Measurements from ENCODE around the gene ANKRD55. TPM values are rescaled to one million over a fixed set of nuclear protein-coding genes. Genes with fewer than 3 reads are reported as not detected.

Gene ANKRD55
- total RNA-seq, 1 experiment from 2014 or later, result not detected

GRCh38 chr5:56053363-56053762 lies 179.8 kb downstream of the ANKRD55 start:
- TF ChIP-seq, protein P1, sequence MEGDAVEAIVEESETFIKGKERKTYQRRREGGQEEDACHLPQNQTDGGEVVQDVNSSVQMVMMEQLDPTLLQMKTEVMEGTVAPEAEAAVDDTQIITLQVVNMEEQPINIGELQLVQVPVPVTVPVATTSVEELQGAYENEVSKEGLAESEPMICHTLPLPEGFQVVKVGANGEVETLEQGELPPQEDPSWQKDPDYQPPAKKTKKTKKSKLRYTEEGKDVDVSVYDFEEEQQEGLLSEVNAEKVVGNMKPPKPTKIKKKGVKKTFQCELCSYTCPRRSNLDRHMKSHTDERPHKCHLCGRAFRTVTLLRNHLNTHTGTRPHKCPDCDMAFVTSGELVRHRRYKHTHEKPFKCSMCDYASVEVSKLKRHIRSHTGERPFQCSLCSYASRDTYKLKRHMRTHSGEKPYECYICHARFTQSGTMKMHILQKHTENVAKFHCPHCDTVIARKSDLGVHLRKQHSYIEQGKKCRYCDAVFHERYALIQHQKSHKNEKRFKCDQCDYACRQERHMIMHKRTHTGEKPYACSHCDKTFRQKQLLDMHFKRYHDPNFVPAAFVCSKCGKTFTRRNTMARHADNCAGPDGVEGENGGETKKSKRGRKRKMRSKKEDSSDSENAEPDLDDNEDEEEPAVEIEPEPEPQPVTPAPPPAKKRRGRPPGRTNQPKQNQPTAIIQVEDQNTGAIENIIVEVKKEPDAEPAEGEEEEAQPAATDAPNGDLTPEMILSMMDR (IDR thresholded peaks at IDR 0.05; ENCODE audit: unreplicated experiment), result no peak
- Mint-ChIP-seq H3K9me3 (ENCODE audit: unreplicated experiment) (no peaks in the 10 kb centered on the region), H3K4me1 (ENCODE audit: insufficient read depth, unreplicated experiment) (peaks cover 16% of the 10 kb centered on the region), H3K27ac (ENCODE audit: low read depth, unreplicated experiment) (no peak overlapping the region), H3K27me3 (ENCODE audit: insufficient read depth, unreplicated experiment) (peaks cover 23% of the 10 kb centered on the region), H3K36me3 (ENCODE audit: insufficient read depth, unreplicated experiment) (no peaks in the 10 kb centered on the region), H3K4me3 (ENCODE audit: unreplicated experiment) (no peak overlapping the region)
- ChIA-PET CTCF (no interaction called here), POLR2A (no interaction called here)
- no peak for DNase-seq (ENCODE audit: unreplicated experiment)
- BruUV-seq (replicated peaks), result no TSS peak
- intact Hi-C loops (cut with micrococcal nuclease), result loop anchor here (10.0 kb wide), 1 partner anchor 59 kb away; the partner anchor contains the start of gene IL6ST

- BruUV-seq (replicated peaks), result no TSS peak
These were observed 180.4 kb downstream of the ANKRD55 start for GRCh38 chr5:56052735-56053134.

DNA sequence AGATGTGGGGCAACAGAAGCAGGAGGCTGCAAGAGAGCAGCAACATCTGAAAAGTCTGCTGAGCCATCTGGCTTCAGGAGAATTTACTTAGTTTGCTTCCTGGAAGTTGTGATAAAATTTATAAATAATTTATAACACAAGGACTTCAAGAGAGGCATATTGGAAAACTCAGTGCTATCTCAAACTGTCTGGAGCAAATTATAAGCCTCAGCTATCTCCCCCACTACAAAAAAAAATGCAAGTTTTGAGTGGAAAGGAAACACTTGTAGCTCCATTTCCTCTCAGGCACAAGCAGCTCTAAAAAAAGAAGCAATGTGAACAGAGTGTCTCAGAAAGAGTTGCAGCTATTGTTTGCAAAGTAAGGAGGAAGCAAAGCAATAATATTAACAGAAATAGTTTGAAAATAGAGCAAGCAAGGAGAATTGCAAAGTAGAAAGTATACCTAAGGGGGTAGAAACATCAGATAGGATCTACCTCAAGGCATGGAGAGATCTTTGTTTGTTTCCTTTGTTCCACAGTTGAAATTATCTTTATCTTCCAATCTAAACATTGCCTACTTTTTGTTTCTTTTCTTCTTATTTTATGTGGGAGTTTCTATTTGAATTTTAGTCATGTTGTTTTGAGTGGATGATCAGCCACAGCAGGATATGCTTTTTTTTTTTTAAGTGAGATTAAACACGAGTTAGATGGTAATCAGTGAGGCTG lies 182.4 kb downstream of the ANKRD55 start:
- peaks cover 10% of the 10 kb centered on the region for H3K4me1 Mint-ChIP-seq (ENCODE audit: insufficient read depth, unreplicated experiment)
- no peak overlapping the region for H3K27ac Mint-ChIP-seq (ENCODE audit: low read depth, unreplicated experiment)
- ChIA-PET CTCF (interaction anchor here (0.8 kb wide), 1 partner anchor 151 kb away, joined by 3 read pairs; no protein-coding TSS in a partner anchor), POLR2A (interaction anchor here (1.8 kb wide), 1 partner anchor 56 kb away, joined by 9 read pairs; the partner anchor contains the start of gene IL6ST)
- no peak overlapping the region for H3K4me3 Mint-ChIP-seq (ENCODE audit: unreplicated experiment)
- peaks cover 10% of the 10 kb centered on the region for H3K27me3 Mint-ChIP-seq (ENCODE audit: insufficient read depth, unreplicated experiment)
- H3K36me3 Mint-ChIP-seq (ENCODE audit: insufficient read depth, unreplicated experiment), result no peaks in the 10 kb centered on the region
- DNase-seq (ENCODE audit: unreplicated experiment), result no peak
- H3K9me3 Mint-ChIP-seq (ENCODE audit: unreplicated experiment), result peaks cover 7% of the 10 kb centered on the region
- TF ChIP-seq, protein P1 (IDR thresholded peaks at IDR 0.05; ENCODE audit: unreplicated experiment), result no peak
- intact Hi-C loops (cut with micrococcal nuclease), result loop anchor here (10.0 kb wide), 1 partner anchor 56 kb away; the partner anchor contains the start of gene IL6ST
- BruUV-seq (replicated peaks), result no TSS peak

More at GRCh38 chr5:56052735-56053134, 180.4 kb downstream of the ANKRD55 start:
- peaks cover 10% of the 10 kb centered on the region for H3K4me1 Mint-ChIP-seq (ENCODE audit: insufficient read depth, unreplicated experiment)
- ChIA-PET CTCF (interaction anchor here (1.1 kb wide), 1 partner anchor 21 kb away, joined by 3 read pairs; no protein-coding TSS in a partner anchor), POLR2A (interaction anchor here (1.8 kb wide), 1 partner anchor 58 kb away, joined by 9 read pairs; the partner anchor contains the start of gene IL6ST)
- no peak overlapping the region for H3K27ac Mint-ChIP-seq (ENCODE audit: low read depth, unreplicated experiment)
- H3K27me3 Mint-ChIP-seq (ENCODE audit: insufficient read depth, unreplicated experiment), result peaks cover 23% of the 10 kb centered on the region
- intact Hi-C loops (cut with micrococcal nuclease), result loop anchor here (10.0 kb wide), 1 partner anchor 58 kb away; the partner anchor contains the start of gene IL6ST
- H3K9me3 Mint-ChIP-seq (ENCODE audit: unreplicated experiment), result no peaks in the 10 kb centered on the region
- DNase-seq (ENCODE audit: unreplicated experiment), result no peak
- H3K4me3 Mint-ChIP-seq (ENCODE audit: unreplicated experiment), result no peak overlapping the region
- TF ChIP-seq, protein P1 (IDR thresholded peaks at IDR 0.05; ENCODE audit: unreplicated experiment), result no peak
- H3K36me3 Mint-ChIP-seq (ENCODE audit: insufficient read depth, unreplicated experiment), result no peaks in the 10 kb centered on the region

Other genes with a start within 250 kb of the ANKRD55 start
- 108 and 115 TPM in 2 replicates for gene IL6ST, start 238.4 kb downstream of the ANKRD55 start, total RNA-seq (2022)